GM18907 (cell line): ENCODE measurements around the gene TTC6.

ENCODE experiments used
- ATAC-seq: cut with Tn5 transposase; IDR thresholded peaks from one replicate; pipeline ENCODE4 v1.9.1; 2021; ENCODE audit warnings: mild to moderate bottlenecking, moderate library complexity; ENCODE audit not compliant: unreplicated experiment

TTC6 gene

DNA sequence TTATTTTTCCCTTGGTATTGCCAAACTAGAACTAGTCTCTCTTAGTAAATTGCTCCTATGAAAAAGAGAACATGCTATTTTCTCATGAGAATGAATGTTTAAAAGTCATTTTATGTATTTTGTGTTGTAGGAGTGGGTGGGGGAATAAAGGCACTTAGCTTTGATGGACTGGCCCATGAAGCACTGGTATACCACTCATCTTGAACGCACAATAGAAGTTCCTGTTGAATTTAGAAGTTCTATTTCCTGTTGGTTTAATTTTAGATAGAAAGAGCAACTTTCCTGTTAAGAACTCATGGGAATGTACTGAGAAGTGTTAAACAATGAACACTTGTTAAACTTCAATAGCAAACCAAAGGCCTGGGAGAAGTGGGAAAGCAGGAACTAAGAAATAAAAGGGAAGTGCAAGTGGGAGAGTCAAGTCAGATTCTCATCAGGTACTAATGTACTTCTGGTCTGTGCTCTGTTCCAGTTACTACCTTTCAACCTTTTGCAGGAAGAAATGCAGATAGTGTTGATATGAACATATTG, 23.1 kb downstream of the TTC6 start:
- ATAC-seq, result no peak

DNA sequence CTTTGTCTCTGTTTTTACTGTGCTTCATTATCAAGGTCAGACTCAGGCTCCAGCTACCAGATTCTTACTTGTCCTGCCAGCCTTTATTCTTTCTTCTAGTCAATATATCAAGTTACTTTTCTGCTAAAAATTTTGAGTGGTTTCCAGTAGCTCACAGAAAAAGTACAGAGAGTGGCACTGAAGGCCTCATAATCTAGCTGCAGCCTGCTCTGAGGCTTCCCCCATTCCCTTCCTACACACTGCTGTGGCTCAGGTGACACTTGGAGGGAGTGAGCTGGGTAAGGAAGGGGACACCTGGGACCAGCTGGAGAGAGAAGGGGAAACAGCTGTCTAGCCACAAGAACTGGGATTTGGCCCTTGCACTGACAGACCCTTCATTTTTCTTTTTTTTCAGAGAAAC, 25.4 kb downstream of the TTC6 start:
- ATAC-seq, result no peak

DNA sequence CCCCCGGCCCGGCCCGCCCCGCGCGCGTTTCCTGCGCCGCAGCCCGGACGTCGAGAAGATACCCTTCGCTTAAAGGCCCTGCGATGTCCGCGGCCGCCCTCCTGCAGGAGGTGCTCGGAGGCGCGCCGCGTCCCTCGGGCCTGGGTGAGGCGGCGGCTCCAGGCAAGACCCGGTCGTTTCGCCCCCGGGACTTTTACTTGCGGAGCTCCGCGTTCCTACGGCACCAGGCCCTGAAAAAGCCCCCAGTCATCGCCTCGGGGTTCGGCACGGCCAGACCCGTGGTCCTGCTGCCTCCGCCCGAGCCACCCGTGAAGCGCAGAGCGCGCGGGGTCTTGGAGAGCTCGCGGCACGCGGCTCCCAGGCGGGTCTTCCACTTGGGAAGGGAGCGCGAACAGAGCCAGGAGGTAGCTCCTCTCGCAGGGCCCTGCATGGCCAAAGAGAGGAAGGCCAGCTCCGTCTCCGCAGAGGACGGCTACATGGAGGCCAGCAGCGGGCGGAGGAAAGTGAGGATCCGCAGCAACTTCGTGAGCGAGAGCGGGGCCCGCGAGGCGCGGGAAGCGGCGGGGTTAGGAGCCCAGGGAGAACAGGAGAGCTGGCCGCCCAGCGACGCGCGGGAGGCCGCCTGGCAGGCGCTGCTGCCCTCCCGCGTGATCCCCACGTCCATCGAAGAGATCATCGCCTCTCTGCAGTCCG, 26.9 kb downstream of the TTC6 start:
- ATAC-seq, result no peak

DNA sequence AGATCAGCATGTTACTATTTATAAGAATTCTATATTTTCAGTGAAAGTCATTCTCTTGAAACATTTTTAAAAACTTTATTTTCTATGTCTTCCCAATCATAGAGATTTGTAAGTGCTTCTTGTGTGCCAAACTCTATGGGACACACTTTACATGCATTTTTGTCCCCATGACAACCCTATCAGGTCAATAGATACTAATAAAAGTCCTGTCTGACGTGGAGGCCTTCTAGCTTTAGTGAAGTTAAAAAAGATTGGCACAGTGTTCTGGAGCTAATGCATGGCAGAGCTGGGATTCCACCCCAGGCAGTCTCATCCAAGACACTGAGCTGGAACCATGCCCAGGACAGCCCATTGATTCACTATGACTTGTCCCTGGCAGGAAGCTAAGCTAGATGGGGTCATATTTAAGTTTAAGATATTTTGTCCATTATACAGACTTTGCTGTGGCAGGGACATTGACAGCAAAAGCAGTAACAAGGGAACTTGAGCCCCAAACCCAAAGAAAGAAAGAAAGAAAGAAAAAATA, 28.1 kb downstream of the TTC6 start:
- ATAC-seq, result no peak

DNA sequence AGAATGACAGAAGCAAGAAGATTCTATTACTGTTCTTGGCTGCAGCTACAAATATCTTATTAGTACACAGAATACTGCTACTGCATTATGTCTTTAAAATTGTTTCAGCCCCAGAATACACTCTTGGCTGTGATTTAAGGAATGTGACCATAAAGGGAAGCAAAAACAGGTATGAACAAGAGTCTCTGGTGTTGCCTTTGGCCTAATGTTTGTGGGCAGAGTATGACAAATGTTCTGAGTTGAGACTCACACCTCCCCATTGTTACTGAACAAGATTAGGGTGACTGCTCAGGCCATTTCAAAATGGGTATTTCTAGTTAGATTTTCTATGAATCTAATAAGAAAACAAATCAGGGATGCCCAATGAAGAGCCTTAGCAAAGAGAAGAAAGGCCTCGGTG, 28.5 kb downstream of the TTC6 start:
- no peak for ATAC-seq

DNA sequence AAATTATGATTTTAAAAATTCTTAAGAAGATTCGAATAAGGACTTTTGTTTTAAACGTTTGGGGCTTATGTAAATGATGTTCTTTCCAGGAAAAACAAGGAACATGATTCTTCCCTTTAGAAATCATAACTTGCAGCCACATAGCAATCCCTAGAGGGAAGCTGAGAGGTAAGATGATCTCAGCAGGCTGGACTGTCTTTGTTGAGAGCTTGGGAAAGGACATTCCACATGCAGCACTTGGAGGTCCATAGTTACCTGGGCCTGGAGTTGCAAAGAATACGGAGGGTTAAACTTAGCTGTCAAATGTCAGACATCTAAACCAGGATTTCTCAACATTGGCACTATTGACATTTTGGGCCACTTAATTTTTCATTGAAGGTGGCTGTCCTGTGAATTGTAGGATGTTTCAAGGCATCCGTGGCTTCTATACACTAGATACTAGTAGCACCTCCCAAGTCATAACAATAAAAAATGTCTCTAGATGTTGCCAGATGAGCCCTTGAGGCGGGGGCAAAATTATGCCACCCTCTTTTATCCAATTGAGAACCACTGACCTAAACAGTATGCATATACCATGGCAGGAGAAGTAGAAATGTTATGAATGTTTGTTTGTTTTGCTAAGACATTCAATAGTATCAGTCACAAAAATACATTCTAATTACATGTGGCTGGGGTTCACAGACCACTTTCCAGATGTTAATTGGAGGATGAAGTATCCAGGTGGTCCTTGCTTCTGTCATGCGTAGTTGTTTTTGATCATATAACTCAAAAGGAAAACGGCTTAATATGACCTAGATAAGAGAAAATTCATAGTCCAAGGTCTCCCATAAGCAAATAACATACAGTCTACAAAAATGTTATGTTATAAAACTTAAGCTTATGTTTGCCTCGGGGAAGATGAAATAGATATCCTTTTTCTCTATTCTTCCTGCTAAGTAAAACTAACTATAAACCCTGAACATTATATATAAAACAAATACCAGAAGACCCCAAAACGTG, 30.5 kb downstream of the TTC6 start:
- ATAC-seq, result no peak

DNA sequence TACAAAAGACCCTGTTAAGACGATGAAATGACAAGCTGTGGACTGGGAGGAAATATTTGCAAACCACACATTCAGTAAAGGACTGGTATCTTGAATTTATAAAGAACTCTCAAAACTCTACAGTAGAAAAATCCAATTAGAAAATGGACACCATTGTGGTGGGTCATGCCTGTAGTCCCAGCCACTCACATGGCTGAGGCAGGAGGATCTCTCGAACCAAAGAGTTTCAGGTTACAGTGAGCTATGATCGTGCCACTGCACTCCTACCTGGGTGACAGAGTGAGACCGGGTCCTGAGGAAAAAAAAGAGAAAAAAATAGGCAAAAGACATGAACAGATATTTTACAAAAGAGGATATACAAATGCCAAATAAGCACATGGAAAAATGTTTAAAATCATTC, 41.9 kb downstream of the TTC6 start:
- no peak for ATAC-seq

DNA sequence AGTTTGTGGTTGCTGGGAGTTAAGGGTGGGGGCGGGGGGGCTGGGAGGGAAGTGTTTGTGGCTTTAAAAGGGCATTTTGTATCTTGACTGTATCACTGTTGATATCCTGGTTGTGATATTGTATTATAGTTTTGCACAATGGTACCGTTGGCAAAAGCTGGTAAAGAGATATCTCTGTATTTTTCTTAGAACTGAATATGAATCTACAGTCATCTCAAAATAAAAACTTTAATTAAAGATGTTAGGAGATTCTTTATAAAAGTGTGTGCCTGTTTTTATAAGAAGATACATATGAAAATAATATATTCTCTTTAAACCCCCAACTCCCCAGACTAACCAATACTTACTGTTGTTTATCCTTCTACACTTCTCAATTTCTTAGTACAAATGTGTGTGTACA, 43.2 kb downstream of the TTC6 start:
- ATAC-seq, result no peak

DNA sequence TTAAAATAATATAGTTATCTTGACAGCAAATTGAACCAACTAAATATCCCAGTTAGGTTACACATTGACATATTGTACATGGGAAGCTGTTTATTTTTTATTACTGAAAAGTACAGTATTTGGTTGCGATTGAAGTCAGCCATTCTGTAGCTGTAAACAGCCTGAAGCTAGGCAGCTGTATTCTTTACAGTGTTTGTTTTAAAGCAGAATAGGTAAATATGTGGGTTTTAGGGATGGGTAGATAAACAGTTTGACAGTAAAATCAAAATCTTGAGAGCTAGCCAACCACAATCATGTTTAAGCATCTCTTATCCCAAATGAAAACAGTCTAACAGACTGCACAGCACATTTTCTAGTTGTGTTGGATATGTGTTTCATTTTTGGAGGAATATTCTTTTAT, 45.7 kb downstream of the TTC6 start:
- no peak for ATAC-seq

DNA sequence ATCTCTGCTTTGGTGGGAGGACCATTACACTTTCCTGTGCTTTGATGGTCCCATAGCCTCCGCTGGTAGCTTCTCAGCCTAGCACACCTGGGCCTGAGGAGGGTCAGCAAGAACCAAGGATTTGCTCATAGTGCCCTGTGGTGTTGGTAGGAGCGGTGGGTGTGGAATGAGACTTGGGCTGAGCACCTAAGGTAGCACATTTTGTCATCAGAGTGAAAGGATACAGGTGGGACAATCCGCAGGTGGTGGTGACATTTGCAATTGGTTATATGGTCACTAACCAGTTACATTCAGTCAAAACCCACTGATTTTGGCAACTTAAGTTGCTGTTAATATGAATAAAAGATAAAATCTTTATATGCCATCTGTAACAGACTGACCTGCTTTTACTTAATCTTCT, 46.7 kb downstream of the TTC6 start:
- no peak for ATAC-seq

DNA sequence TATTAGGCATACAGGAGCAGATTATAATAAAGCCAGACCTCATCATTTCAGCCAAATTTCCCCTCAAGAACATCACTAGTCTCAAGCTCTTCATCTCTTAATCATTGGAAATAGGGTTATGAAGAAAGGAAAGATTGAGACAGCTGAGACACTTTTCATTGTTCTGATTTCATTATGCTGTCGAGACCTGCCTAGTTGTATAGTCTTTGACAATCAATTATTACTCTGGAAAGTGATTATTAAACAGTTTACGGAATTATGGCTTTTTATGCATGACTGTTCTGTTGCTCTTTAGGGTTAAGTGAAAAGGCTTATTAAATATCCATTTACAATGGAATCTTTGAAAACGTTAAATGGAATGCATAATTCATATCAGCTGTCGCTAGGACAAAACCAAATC, 48.3 kb downstream of the TTC6 start:
- no peak for ATAC-seq
